Myocyte (in vitro differentiated cells): ENCODE data around the gene CYTH1. TPM values are rescaled to one million over a fixed set of nuclear protein-coding genes. Genes with fewer than 3 reads are reported as not detected.
A peak's percentile ranks its signal among the peaks of the same experiment; 100 is the strongest.
"Not testable (repeated sequence)": the region's sequence is repeated elsewhere in the genome, so short reads cannot be mapped to it uniquely, and the experiment has no call there.

Experiments used
- DNase-seq: peaks from one replicate; pipeline ENCODE4 v3.0.0-alpha.2; 2012; ENCODE audit warnings: low read depth
- total RNA-seq: library from RNA; depleted of rRNA; stranded (reverse); fragments of >200 nt; gene quantifications from 2 replicates; pipeline ENCODE4 v1.2.3, GENCODE V29; 2014

CYTH1 gene
- total RNA-seq, 1 donor from 2014 or later, result 43.0 TPM

DNA sequence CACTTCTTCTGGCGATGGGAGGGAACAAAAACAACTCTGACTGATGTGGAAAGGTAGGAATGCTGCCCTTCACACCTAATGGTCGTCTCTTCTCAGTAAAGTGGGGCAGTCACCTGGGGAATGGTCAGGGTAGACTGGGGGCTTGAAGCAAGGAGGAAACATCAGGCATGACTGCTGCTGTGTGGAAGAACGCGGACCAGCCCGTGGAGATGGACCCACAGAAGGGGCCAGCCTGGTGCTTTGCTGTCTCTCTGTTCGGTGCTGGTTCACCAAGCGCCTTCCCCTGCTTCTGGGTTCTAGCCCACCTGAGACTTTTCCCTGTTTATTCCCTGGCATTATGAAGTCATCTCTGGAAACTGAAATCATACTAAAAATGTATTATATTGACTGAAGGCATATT is 108.7 kb downstream of the CYTH1 start:
- DNase-seq, result no peak

DNA sequence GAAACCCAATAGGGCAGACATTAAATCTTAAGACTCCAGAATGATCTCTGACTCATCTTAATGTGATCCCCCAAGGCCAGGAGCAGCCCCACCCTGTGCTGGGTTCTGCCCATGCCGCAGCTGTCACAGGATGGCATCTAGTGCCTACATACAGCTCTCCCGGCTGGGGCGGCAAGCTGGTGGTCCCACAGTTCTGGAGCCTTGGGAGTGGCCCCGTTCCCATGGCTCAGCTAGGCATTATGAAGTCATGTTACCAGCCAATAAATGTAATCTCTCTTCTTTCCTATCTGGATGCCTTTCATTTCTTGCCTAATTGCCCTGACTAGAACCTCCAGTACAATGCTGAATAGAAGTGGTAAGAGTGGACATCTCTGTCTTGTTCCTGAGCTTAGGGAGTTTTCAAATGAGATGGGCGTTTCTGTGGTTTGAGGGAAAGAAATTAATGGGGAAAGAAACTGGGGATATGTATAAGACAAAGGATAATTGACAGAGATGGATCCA is 109.2 kb downstream of the CYTH1 start:
- peak; percentile 95 for DNase-seq

DNA sequence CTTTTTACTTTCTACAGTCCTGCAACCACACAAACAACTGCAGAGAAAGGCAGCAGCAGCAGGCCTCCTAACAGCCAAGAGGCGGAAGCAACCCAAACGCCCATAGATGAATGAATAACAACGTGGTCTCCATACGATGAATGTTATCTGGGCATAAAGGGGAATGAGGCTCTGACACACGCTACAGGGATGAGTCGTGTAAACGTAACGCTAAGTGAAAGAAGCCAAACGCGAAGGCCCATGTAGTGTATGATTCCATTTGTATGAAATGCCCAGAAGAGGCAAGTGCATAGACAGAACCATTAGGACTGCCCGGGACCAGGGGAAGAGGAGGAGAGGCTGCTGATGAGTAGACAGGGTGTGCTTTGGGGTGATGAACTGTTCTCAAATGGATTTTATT is 110.1 kb downstream of the CYTH1 start:
- DNase-seq, result no peak

DNA sequence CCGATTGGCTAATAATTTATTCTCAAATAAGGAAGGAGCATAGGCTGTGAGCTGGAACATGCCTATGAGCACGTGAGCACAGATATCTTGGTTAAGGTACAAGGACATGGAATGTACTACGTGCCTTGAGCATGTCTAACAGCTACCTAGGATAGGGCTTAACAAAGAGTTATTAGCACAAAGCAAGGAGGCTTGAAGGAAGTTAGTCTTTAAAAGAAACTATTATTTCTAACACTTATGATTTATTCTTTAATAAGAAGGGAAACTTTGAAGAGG is 110.4 kb downstream of the CYTH1 start:
- DNase-seq, result not testable (repeated sequence)

DNA sequence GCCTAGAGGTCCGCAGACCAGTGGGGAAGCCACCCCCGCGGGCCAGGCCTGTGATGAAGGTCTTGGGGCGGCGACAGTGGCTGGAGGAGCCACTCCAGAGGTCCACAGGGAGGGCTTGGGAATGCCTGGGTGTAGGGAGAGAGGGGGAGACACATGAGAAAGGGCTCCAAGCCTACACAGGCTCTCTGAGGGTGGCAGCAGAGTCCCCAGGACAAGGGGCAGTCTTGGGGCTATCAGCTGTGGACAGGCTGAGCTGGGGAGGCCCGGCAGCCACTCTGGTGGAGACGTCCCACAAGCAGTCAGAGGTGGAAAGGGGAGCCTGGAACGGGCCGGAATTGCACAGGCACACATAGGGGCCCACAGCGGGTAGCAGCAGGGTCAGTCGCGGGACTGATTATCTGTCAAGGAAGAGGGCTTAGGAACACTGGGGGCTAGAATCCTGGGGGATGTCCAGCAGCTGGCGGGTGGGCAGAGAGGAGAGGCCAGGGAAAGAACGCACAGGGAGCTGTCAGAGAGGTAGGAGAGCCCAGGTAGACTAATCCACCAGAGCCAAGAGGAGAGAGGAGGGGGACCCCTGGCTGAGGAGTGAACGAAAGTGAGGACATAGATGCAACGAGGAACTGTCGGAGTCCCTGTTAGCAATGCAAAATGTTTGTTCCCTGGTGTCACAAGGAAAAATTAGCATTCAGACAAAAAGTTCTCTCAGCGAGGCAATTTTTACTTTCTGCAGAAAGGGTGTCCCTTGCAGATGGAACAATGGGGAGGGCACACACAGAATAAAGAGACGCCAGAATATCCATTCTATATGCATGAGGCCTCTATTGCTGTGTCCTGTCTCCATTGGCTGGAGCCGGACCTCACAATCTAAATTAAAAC is 111.0 kb downstream of the CYTH1 start:
- no peak for DNase-seq

DNA sequence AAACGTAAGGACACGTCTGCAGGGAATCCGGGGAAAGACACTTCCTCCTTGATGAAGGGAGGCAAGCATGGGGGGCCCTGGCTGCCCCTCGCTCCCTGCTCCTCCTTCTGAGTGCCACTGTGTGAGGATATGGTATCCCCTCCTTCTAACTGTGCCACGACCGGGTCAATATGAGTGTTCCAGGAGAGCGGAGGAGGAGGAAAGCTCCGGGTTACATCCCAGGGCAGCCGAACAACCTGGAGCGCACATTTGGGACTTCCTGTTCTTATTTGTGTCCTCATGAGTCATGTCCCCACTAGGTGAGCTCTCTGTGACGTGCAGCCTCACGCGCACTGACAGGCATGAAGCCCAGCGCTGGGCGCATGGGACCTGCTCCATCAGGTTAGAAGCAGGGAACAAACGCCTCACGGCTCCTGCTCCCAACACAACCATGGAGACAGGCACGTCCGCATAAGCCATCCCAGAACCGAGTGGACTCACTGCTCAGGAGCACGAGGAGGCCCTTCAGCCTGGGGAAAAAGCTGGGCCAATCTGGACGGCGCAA is 112.0 kb downstream of the CYTH1 start:
- no peak for DNase-seq

DNA sequence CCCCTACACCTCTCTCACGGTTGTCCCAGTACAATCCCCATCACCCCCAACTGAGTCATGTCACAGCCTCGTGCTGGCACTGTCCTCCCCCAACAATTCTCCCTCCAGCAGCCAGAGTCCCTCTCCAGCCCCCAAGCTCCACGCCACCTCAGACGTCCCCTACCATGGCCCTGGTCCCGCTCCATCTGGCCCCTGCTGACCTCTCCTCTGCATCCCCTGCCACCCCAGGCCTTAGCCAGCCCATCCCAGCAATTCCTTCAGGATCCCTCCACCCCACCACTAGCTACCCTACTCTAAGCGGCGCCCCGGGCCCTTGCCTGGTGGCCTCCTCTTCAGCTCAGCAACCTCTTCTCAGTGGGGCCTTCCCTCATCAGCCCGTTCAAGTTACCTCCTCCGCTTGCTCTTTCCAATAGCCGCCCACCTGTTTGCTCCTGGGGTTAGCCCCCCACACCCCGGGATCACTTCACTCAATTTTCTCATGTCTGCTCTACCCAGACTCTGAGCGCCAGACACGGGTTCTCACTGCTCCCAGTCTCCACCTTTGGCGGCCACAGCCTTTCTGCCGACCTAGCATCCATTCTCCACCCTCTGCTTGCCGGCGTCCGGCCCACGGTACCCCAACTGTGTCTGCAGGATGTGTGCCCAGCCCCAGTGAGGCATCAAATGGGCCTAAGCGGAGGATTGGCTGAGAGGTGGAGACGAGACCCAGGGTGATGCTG is 112.7 kb downstream of the CYTH1 start:
- DNase-seq, result no peak

DNA sequence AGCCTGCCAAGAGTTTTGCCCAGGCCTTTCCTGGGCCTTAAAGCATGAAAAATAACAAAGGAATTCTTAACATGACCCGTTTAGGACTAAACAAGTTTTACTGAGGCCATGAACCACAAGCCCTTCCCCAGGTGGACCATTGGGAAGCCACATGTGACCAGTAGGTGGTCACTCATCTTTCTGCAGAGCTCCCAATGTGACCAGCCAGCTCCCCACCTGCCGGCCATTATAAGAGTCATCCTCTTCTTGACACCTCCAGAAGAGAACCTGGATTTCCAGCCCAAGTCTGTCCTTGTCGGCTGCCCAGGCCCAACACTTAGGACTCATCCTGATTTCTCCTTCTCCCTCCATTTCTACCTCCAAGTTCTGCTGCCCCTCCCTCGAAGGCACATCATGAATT is 113.2 kb downstream of the CYTH1 start:
- DNase-seq, result no peak

DNA sequence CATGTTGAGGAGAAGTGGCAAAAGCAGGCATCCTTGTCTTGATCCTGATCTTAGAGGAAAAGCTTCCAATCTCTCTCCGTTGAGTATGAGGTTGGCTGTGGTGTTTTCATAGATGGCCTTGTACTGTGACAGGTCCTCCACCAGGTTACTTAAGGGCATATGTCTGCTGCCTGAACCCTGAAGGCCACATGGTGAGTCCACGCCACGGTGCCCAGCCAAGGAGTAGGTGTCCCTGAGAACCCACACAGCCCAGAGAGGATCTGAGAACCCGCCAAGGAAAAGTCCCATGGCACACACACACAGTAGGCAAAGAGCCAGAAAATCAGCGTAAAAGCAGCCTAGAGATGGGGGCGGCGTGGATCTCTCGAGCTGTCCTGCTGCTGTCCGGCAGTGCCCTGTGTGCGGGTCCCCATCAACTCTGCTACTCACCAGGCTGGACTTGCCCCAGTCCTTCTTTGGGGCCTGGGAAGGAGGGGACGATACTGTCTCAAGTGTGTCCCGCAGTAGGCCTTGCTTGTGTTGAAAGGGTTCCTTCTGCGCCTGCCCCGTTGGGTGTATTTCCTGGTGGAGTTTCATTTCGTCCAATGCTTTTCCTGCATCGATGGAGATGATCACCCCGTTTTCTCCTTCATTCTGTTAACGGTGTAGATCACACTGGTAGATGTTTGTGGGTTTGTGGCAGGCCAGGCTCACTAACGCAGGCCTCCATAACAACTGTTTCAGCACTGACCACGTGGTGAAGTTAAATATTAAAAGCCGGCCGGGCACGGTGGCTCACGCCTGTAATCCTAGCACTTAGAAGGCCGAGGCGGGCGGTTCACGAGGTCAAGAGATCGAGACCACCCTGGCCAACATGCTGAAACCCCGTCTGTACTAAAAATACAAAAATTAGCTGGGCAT is 114.1 kb downstream of the CYTH1 start:
- DNase-seq, result peak; percentile 69

DNA sequence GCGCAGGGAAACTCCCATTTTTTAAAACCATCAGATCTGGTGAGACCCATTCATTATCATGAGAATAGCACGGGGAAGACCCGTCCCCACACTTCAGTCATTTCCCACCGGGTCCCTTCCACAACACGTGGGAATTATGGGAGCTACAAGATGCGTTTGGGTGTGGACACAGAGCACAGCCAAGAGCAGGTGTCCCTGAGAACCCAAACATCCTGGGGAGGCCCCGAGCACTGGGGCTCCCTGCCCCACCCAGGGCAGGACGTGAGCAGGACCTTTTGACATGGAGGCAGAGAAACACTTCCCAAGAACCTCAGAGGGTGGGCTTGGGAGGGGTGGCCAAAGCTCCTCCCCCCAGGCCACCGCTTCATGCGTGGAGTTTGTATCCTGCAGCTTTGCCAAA is 115.0 kb downstream of the CYTH1 start:
- no peak for DNase-seq

DNA sequence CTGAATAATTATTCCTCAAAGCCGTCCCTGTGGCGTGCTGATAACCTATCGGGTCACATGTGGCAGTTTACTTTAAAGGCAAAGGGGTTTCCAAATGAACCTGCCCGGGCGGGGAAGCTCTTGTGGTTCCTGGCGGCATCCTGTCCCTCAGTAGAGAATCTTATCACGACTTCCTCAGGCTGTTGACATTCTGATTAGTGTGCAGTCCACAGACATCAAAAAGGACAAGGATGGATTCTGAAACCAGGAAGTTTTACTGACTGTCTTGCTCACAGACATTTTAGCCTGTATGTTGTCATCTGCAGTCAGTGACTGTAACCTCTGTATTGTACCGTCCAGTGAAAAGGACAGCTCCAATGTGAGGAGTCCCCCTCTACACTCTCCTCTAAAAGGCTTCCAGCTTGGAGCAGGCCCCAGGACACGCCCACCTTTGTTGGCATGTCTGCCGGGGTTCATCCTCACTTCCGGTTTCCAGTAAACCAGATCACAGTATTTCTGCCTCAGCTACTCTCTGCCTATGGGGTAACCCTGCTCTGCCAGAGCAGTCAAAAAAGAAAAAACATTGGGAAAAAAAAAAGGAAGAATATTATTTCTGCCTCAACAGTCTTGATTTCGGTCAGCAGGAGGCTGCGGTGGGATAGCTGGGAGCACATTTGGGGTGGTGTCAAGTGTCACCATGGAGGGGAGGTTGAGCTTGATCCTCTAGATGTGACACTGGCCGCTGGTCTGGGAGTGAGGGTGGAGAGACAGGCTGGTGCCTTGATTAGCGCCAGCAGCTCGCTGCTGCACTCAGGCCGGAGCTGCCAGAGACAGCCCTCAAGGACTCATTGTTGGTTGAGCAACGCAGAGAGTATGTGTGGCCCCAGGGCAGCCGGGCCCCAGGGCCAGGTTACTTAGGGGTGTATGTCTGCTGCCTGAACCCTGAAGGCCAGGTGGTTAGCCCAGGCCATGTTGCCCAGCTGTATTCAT is 115.8 kb downstream of the CYTH1 start:
- DNase-seq, result peak; percentile 43

DNA sequence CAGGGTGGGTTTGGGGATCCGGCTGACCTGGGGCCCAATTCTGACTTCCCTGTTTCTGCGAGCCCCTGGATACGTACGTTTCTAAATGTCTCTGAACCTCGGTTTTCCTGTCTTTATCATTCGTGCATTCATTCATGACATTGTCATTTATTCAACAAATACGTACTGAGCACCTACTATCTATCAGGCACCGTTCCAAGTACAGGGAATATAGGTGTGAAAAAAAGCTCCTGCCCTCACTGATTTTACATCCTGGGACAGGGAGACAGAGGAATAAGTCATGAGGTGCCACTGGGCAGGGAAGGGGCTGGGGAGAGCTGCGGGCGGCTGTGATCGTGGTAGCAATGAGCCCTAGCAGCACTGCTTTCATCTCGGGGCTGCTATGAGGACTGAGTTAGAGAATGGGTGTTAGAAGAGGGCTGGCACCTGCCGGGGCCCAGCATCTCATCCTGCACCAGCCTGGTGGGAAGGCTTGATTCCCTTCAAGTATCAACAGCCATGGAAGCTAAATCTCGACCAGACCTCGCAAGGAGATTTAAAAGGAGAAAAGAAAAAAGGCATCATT is 116.6 kb downstream of the CYTH1 start:
- DNase-seq, result no peak

DNA sequence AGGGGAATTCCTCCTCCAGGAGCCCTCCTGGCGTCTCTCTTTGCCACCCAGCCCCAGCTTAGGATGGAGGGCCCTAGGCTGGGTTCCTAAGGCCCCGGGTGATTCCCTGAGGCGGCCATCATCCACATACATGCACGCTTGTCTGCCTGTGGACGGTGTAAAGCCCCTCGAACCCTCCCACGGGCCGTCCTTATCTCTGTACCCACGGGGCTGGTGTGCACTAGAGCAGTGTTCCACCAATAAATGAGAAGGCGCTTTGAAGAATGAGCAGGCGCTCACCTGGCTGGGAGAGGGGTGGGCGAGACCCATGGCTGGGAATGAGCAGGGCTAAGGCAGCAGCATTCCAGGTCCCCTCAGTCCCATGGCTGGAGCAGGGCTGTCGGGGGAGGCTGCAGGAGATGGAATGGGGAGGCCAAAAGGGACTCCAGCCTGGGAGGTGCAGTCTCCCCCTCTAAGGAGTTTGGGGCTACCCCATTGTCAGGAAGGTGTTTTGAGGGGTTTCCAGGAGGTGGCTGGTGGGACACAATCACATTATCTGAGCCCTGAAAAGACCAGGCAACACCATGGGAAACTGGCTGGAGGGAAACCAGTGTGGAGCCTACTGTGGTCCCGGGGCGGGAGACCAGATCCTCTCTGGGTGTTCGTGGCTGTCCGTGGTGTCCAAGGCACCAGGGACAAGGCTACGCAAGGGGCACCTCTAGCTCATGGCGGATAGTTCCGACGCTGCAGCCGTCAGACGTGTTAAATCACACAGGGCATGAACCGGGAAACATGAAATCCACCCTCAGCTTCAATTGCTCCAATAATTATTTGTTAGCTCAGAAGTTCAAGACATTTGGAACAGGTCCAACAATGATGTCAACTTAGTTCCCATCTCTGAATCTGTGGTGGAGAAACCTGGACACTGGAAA is 117.3 kb downstream of the CYTH1 start:
- DNase-seq, result no peak

DNA sequence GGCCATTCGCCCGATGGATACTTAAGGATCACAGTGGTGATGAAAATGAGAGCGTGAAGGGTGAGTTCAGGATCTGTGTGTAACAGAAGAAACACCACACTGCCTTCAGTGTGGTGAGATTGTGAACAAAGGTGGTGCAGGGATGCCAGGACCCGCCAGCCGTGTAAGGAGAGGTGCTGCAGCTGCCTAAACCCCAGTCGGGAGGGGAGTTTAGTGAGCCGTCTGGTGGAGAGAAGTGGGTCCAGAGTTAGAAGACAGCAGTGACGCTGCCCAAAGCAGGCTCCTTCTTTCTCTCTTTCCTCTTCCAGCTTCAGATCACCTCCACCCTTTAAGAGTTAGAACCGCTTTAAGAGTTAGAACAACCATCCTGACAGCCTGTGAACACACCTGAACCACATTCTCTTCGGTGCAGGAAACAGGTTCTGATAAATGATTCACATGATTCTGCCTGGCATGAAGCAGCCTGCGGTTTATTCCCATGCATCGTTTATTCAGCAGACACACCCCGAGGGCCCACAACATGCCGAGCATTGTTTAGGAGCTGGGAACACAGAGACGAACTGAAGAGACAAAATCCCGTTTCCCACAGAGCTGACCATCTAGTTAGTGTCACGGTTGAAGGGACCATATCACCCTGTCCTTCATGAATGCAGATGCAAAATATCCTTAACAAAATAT is 120.8 kb downstream of the CYTH1 start:
- DNase-seq, result peak; percentile 93

DNA sequence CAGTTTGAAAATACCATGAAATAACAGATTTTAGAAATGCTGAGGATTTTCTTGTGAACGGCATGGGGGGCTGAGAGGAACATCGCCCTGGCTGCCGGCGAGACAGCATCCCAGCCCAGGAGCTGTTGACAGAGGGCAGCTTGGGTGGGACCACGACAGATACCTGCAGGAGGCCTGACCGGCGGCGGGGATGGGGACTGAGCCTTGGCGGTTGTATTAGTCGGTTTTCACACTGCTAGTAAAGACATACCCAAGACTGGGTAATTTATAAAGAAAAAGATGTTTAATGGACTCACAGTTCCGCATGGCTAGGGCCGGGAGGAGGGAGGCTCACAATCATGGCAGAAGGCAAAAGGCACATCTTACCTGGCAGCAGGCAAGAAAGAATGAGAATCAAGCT is 122.5 kb downstream of the CYTH1 start:
- DNase-seq, result no peak

DNA sequence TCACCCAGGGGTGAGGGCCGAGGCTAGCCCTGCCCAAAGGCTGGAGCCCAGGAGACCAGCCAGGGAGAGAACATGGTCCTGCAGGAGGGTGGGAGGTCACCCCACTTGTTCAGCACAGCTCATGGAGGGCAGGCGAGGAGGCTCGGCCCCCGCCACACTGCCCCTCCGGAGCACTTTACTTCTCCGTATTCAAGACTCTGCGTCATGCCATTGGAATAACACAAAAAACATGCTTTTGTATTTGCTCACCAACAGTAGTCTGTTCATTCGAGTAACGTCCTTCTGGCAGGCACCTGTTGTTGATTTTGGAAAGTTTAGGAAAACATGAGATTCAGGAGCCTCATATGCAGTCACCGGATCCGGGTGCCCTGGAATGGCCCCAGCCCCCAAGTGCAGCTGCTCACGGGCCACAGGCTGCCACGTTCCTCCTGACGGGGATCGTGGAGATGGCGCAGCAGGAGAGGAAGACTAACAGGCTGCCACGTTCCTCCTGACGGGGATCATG is 123.7 kb downstream of the CYTH1 start:
- DNase-seq, result peak; percentile 93

DNA sequence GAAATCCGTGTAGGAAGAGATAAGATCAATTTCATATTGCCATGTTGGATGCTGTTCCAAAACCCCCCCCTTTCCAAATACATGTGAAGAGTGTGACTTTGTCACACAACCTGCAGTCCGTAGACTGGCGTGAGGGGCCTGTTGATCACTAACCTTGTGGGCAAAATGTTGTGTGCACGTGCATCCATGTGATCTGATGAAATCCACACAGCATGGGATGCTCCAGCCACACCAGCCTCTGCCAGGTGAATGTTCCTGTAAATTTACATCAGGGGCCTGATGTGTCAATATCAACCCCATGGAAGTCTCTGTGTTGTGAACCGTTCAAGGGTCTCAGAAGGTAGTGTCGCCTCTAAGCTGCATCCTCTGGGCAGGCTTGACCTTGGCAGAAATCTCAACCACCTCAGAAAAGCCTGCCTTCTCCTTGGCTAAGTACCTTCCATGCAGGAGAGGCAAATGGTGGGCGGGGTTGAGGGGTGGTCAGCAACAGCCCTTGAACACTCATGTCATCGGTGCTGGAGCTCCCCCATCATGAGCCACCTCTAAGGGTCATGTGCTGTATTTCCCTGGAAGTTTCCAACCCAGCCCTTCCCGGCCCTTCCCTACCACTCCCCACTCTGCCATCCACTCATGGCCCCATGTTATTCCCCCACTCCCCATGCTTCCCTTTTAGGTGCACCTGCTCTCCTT is 126.7 kb downstream of the CYTH1 start:
- DNase-seq, result no peak
